GM18508 (cell line): ENCODE data around the gene FNDC8.
"Not testable (repeated sequence)": the region's sequence is repeated elsewhere in the genome, so short reads cannot be mapped to it uniquely, and the experiment has no call there.

Source experiments
- ATAC-seq: cut with Tn5 transposase; IDR thresholded peaks from one replicate; pipeline ENCODE4 v1.9.1; 2021; ENCODE audit warnings: moderate number of reproducible peaks; ENCODE audit not compliant: insufficient read depth, unreplicated experiment

The FNDC8 gene

DNA sequence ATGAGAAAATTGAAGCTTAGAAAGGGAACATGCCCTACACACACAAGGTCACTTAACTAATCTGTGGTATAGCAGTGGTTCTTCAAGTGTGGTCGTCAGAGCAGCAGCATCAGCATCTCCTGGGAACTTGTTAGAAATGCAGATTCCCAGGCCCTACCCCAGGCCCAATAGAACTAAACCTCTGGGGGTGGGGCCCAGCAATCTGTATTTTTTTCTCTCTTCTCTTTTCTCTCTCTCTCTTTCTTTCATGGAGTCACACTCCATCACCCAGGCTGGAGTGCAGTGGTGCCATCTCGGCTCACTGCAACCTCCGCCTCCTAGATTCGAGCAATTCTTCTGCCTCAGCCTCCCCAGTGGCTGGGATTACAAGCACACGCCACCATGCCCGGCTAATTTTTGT is 16.8 kb downstream of the FNDC8 start:
- no peak for ATAC-seq

DNA sequence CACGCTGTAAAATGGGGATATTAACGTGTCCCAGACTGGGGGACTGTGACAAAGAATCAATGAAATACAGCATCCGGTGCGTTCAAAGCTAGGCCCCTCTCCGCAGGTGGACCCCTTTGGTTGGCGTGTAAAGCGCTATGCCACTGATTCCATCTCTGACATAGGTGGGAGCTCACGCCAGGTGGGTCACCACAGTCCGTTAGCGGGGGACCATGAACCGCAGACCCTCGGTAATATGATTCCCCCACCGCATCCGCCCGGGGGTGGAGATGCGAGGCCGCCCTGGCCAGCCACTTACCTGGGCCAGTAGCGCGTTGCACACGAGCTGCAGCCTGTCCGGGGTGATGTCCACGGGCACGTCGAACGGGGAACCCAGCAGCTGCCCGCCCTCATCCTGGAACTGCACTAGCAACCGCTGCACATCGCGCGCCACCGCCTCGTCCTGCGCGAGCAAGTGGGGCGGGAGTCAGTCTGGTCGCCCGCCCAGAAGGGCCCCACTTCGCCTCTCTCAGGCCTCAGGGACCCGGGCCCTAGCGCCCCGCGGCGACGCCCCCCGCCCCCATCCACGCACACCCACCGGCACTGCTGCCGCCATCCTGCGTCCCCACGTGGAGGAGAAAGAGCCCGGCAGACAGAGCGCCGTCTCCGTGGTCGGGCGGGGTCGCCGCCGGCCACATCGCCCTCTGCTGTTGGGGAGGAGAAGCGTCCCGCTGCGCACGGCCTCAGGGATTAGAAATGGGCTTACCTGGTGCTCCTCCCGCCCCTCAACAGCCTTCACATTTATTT is 20.5 kb downstream of the FNDC8 start, which contains the start of gene NLE1:
Gene NLE1 (minus strand): TSS at position 623 of the 786 bp plus-strand sequence. CDS start 28 bp downstream, at position 595.
- ATAC-seq: no peak

DNA sequence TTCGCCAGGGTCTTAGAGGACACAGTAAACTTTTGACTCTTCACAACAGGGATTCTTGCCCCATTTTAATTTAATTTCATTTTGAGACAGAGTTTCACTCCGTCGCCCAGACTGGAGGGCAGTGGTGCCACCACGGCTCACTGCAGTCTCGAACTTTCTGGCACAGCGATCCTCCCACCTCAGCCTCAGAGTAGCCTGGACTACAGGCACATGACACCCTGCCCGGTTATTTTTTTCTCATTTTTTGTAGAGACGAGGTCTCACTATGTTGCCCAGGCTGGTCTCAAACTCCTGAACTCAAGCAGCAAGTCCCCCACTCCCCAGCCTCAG is 21.0 kb downstream of the FNDC8 start:
- no peak for ATAC-seq

DNA sequence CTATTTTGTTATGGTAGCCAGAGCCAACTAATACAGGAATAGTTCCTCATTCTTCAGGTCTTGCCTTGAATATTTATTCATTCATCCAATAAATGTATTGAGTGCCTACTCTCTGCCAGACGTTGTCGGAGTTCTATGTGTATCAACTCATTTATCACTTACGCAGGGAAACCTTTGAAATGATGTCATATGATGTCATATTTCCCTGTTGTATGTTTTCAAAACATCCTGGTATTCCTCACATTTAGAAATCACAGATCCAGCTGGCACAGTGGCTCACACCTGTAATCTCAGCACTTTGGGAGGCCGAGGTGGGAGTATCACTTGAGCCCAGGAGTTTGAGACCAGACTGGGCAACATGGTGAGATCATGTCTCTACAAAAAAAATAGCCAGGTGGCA is 23.4 kb downstream of the FNDC8 start:
- no peak for ATAC-seq

DNA sequence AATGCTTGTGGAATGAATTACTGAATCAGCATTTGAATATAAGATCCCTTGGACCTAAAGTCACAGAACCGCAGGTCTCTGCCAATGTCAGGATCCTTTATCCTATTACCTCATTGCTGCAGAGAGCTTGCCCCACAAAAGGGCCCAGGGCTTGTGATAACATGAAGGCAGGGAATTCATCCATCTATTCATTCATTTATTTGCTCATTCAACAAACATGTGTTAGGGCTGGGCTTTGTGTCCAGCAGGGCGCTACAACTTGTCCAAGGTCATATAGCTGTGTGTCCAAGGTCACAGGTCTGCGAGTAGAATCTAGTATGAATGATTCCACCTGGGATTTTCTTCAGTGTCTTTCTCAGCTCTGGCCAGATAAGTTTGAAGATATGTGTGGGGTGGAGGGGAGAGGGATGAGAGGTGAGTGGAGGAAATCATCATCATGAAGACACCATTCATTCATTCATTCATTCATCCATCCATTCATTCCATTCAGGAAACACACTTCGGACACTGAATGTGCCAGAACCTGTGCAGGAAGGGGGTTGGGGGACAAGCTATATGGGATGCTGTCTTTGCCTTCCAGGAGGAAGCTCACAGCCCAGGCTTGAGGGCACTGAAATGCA is 24.9 kb downstream of the FNDC8 start:
- no peak for ATAC-seq

DNA sequence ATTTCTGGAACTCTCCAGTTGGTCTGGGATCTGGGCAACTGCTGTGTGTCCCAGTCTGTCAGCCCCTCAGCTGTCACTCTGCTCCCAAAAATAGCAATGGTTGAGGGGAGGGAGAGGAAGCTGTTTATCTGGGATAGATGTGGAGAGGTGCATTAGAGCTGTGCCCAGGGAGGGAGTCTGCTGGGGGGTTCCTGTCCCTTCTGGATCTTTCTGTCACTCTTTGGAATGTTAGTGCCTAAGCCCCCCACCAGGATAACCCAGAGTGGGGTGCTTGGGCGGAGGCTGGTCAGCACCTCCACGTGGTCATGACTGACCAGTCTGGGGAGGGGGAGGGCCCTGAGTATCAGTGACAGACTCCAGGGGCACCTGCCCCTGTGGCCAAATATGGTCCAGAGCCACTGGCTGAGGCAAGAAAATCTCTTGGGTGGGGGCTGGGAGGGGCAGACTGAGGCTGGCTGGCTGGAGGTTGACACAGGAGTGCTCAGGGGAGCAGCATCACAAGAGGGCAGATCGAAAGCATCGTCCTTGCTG is 26.0 kb downstream of the FNDC8 start, which contains the start of gene UNC45B:
Gene UNC45B (plus strand): TSS at position 443 of the 531 bp plus-strand sequence. CDS start 447 bp downstream, outside the sequence.
- ATAC-seq: no peak

DNA sequence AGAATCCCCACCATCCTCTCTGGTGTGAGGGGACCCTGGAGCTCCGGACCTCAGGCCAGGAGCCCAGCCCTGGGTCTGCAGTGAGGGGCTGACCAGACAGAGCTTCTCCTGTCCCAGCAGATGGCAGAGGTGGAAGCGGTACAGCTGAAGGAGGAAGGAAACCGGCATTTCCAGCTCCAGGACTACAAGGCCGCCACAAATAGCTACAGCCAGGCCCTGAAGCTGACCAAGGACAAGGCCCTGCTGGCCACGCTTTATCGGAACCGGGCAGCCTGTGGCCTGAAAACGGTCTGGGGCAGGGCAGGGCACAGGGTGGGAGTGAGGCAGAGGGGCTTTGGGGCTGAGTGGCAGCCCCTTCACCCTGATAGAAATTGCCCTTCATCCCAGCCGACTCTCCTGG is 26.7 kb downstream of the FNDC8 start:
- no peak for ATAC-seq

DNA sequence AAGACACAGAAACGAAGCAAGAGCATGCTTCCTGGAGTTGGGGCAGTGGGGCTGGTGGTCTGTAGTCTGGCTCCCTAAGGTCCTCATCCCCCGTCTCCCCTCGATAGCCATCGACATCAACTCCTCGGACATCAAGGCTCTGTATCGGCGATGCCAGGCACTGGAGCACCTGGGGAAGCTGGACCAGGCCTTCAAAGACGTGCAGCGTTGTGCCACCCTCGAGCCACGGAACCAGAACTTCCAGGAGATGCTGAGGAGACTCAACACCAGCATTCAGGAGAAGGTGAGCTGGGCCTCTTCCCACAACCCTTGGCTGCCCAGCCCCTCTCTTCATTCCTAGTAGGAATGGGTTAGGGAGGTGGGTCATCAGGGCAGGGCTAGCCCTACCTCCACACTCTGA is 28.5 kb downstream of the FNDC8 start:
- ATAC-seq: no peak

DNA sequence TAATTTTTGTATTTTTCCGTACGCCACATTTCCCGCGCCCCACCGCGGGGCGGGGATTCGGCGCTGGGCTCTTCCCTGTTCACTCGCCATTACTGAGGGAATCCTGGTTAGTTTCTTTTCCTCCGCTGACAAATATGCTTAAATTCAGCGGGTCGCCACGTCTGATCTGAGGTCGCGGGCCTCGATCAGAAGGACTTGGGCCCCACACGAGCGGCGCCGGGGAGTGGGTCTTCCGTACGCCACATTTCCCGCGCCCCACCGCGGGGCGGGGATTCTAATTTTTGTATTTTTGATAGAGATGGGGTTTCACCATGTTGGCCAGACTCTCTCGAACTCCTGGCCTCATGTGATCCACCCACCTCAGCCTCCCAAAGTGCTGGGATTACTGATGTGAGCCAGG is 29.7 kb downstream of the FNDC8 start:
- not testable (repeated sequence) for ATAC-seq

DNA sequence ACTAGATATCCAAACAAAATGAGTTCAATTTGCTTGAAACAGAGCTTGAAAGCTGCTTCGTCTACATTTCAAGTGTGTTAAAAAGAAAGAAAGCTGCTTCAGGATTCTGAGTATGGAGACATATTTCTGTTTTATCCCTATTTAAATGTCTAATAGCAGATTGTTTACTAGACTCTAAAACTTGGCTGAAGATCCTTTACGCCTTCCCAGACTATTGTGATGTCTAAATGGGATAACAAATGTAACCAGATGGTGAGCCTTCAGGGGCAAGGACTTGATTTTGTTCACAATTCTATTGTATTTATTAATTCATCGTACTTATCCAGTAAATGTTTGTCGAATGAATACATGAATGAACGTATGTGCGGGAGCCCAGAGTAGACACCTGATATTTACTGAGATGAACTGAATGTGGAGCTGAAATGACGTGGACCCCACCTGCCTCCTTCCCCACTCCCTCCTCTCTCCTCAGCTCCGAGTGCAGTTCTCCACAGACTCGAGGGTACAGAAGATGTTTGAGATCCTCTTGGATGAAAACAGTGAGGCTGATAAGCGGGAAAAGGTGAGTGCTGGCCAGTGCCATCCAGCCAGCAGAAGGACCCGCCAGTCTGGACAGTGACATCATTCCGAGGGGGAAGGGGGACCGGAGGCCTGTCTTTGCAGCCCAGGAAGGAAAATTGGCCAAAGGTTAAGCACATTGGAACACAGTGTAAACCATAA is 31.2 kb downstream of the FNDC8 start:
- no peak for ATAC-seq

DNA sequence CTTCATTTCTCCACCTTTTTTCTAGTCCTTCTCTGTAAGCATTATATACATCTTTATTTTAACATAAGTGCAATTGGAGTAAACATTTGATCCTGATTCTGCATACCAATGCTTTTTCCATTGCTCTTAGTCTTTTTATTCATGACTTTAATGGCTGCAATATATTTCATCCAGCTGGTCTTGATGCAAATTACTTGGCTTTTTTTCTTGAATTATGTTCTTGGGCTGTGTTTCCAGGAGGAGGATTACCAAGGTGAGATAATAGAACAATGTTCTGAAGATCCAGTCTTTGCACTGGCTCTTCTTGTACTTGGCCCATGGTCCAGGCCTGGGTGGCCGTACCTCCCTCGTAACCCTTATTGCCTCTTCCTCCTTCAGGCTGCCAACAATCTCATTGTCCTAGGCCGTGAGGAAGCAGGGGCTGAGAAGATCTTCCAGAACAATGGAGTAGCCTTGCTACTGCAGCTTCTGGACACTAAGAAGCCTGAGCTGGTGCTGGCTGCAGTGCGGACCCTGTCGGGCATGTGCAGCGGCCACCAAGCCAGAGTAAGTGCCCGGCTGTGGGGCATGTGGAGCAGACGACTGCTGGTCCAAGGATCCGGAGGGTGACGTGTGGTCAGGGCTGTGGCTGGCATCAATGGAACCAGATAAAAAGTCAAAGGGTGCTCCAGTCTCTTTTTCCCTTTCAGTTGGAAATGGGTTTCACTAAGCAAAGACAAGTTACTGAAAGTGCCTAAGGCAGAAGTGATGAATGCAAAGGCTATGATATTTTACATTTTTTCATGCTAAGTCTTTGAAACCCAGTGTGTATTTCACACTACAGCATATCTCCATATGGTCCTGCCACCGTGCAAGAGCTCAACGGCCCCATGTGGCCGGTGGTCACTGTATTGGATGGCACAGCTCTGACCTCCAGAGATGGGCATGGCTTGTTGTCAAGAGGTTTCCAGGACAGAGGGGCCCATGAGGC is 33.1 kb downstream of the FNDC8 start:
- ATAC-seq: no peak

DNA sequence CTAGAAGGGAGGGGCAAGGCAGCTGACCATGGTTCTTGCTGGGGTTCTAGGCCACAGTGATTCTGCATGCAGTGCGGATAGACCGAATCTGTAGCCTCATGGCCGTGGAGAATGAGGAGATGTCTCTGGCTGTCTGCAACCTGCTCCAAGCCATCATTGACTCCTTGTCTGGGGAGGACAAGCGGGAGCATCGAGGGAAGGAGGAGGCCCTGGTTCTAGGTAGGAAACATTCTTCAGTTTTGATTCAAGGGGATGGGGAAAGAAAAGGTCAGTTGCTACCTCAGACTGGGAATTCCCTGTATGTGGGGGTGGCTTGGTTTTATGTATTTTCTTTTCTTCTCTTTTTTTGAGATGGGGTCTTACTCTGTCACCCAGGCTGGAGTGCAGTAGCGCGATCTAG is 33.8 kb downstream of the FNDC8 start:
- ATAC-seq: no peak

DNA sequence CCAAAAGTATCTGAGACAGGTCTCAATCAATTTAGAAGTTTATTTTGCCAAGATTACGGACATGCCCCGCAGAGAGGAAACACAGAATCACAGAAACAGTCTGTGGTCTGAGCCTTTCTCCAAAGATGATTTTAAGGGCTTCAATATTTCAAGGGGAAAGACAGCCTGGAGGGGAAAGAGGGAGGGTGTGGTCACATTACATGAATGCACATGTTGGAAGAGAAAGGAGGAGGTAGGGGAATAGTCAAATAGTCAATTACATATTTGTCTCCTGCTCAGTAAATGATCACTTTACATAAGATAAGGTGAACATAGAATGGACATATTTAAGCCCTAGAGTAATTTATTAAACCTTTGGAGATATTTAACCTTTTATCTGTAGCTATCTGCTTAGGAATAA is 38.5 kb downstream of the FNDC8 start:
- no peak for ATAC-seq

DNA sequence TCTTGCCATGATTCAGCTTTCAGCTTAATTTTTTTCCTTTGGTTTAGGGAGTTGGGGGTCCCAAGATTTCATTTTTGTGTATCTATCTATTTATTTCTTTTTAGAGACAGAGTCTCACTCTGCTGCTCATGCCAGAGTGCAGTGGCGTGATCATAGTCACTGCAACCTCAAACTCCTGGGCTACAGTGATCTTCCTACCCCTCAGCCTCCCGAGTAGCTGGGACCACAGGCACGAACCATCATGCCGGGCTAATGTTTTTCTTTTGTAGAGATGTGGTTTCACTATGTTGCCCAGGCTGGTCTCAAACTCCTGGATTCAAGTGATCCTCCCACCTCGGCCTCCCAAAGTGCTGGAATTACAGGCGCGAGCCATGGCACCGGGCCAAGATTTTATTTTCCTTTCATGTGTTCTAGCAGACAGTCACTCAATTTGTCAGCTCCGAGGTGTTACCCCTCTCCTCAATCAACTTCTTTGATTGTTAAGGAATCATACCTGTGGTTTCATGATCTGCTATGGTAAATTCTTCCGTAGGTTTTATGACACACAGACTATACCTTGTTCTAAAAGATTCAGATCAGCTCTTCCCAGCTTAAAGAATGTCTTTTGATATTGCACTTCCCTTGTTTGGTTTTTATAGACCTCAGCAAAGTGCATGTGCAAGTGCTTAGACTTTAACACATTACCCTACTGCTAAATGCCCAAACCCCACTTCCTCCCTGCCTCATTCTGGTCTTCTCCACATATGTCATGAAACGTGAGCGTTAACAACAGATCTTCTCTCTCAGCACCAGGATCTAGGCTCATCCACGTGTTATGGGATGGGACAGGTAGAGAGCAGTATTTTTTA is 39.2 kb downstream of the FNDC8 start:
- ATAC-seq: no peak

DNA sequence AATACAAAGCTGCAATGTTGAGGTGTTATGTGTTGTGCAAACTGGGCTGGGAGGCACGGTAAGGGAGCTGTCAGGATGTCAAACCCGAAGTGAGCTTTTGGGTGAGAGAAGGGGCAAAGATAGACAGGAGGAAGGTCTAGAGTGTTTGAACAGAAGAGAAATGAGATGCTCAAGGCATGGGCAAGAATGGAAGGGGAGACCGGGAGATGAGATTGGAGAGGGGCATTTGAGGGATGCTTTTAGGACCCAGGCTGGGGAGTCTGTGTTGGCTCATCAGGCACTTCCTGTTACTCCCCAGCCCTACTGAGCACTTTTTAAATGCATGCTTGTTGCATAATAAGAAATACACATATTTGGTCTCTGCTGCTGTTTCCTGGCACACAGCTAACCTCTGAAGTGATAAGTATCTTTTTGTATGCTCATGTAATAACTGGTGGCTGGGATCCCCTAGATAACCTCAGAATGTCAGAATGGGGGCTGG is 39.9 kb downstream of the FNDC8 start:
- no peak for ATAC-seq

DNA sequence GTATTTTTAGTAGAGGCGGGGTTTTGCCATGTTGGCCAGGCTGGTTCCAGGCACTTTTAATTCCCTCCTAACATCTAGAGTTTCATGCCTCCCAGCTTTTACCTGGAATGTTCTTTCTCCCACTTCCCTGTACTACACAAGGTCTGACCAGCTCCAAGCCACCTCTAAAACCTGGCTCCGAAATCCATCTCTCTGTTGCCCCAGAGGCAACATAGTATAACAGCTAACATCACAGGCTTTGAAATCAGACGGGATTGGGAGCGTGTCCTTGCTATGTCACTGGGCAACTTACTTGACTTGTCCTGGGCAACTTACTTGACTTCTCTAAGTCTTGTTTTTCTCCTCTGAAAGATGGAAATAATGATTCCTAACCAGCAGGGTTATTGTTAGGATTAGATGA is 41.3 kb downstream of the FNDC8 start:
- ATAC-seq: no peak

DNA sequence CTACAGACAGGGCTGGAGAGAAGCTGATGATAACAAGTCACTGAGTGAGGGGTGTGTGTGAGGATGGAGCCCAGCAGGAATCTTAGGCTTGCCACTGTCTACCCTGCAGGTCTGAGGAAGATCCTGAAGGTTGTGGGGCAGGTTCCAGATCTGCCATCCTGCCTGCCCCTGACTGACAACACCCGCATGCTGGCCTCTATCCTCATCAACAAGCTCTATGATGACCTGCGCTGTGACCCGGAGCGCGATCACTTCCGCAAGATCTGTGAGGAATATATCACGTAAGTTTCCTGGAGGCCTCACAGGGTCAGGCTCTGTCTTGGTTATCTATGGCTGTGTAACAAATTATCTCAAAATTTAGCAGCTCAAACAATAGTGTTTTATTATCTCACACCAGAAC is 42.5 kb downstream of the FNDC8 start:
- ATAC-seq: no peak

DNA sequence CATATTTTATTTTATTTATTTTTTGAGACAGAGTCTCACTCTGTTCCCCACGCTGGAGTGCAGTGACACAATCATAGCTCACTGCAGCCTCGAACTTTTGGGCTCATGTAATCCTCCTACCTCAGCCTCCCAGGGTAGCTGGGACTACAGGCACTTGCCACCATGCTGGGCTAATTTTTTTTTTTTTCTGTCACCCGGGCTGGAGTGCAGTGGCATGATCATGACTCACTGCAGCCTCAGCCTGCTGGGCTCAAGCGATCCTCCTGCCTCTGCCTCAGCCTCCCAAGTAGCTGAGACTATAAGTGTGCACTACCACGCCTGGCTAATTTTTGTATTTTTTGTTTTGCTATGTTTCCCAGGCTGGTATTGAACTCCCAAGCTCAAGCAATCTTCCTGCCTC is 43.3 kb downstream of the FNDC8 start:
- ATAC-seq: no peak

DNA sequence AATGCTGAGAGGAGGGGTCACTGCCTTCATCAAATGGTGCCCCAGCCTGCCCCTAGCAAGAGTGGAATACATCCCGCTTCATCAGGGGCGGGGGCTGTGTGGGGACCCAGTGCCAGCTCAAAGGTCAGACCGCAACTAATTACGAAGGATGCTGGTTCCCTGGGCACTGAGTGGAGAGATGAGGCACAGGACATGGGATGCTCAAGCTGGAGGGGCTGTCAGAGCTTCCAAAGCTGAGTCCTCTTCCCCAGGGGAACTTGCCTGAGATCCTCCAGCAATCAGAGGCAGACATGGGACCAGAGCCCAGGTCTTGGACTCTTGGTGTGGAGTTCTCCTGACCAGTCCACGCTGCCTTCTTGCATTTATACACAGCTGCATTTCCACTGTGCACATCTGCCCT is 45.1 kb downstream of the FNDC8 start:
- no peak for ATAC-seq
